ENCODE results near the gene KIRREL3.
"Not testable (repeated sequence)": the region's sequence is repeated elsewhere in the genome, so short reads cannot be mapped to it uniquely, and the experiment has no call there.

KIRREL3 gene

GRCh38 chr11:126387857-126388256 lies 612.7 kb downstream of the KIRREL3 start:
- no peak for DNase-seq (ENCODE audit: low read depth)
- TF ChIP-seq CTCF (IDR thresholded peaks at IDR 0.05; ENCODE audit: low read depth, low read length, missing control alignments): no peak
- H3K4me3 ChIP-seq (ENCODE audit: low read depth, low read length): no peak overlapping the region

- not testable (repeated sequence) for DNase-seq (ENCODE audit: low read depth); H3K4me3 ChIP-seq (ENCODE audit: low read depth, low read length)
Observed at GRCh38 chr11:126386729-126387071, 613.9 kb downstream of the KIRREL3 start.

GRCh38 chr11:126385991-126386728 lies 614.4 kb downstream of the KIRREL3 start:
- no peak overlapping the region for H3K4me3 ChIP-seq (ENCODE audit: low read depth, low read length)
- no peak for TF ChIP-seq CTCF (IDR thresholded peaks at IDR 0.05; ENCODE audit: low read depth, low read length, missing control alignments)
- DNase-seq (ENCODE audit: low read depth): no peak

GRCh38 chr11:126384449-126385070 lies 616.0 kb downstream of the KIRREL3 start:
- TF ChIP-seq CTCF (IDR thresholded peaks at IDR 0.05; ENCODE audit: low read depth, low read length, missing control alignments): no peak
- DNase-seq (ENCODE audit: low read depth): no peak

GRCh38 chr11:126383339-126384335 lies 616.9 kb downstream of the KIRREL3 start:
- TF ChIP-seq CTCF (IDR thresholded peaks at IDR 0.05; ENCODE audit: low read depth, low read length, missing control alignments): no peak
- H3K4me3 ChIP-seq (ENCODE audit: low read depth, low read length): no peak overlapping the region
- no peak for DNase-seq (ENCODE audit: low read depth)

More at GRCh38 chr11:126384449-126385070, 616.0 kb downstream of the KIRREL3 start:
- no peak overlapping the region for H3K4me3 ChIP-seq (ENCODE audit: low read depth, low read length)

GRCh38 chr11:126382641-126383040 lies 617.9 kb downstream of the KIRREL3 start:
- DNase-seq (ENCODE audit: low read depth): not testable (repeated sequence)

GRCh38 chr11:126381960-126382359 lies 618.6 kb downstream of the KIRREL3 start:
- not testable (repeated sequence) for H3K4me3 ChIP-seq (ENCODE audit: low read depth, low read length); DNase-seq (ENCODE audit: low read depth)

More at GRCh38 chr11:126382641-126383040, 617.9 kb downstream of the KIRREL3 start:
- not testable (repeated sequence) for H3K4me3 ChIP-seq (ENCODE audit: low read depth, low read length)

GRCh38 chr11:126380909-126381308 lies 619.7 kb downstream of the KIRREL3 start:
- DNase-seq (ENCODE audit: low read depth): no peak
- no peak overlapping the region for H3K4me3 ChIP-seq (ENCODE audit: low read depth, low read length)
- TF ChIP-seq CTCF (IDR thresholded peaks at IDR 0.05; ENCODE audit: low read depth, low read length, missing control alignments): no peak
